Bronchial epithelial cell (primary cell): ENCODE data around the gene RELA. TPM values are rescaled to one million over a fixed set of nuclear protein-coding genes. Genes with fewer than 3 reads are reported as not detected.

Source experiments
- DNase-seq: peaks from one replicate; pipeline ENCODE4 v3.0.0-alpha.2; 2010; ENCODE audit warnings: low read depth
- FAIRE-seq: peaks from 2 replicates; lab custom pipeline; 2011; peaks lifted over from hg19 to GRCh38; lab: Jason Lieb, UNC
- H3K27me3 ChIP-seq: 2 replicates; pipeline ENCODE4 v1.5.1; 2011; ENCODE audit warnings: low read length; ENCODE audit not compliant: control insufficient read depth, insufficient read depth
- H3K36me3 ChIP-seq: 2 replicates; pipeline ENCODE4 v1.5.1; 2011; ENCODE audit warnings: low read length; ENCODE audit not compliant: control insufficient read depth, insufficient read depth
- H3K4me3 ChIP-seq: 2 replicates; pipeline ENCODE4 v1.5.1; 2011; ENCODE audit warnings: mild to moderate bottlenecking, low read depth, low read length, control low read depth
- total RNA-seq: library from RNA; depleted of rRNA; stranded (reverse); fragments of >200 nt; gene quantifications from 2 replicates; pipeline ENCODE4 v1.2.1, GENCODE V29; 2014
- TF ChIP-seq, protein P1 (sequence below): IDR thresholded peaks from 2 replicates; pipeline ENCODE4 v1.5.1; 2011; ENCODE audit warnings: mild to moderate bottlenecking, moderate library complexity, low read length, control low read depth, inconsistent platforms; ENCODE audit not compliant: insufficient read depth, severe bottlenecking

RELA gene
- total RNA-seq, 1 donor from 2014 or later: 9.5 TPM

DNA sequence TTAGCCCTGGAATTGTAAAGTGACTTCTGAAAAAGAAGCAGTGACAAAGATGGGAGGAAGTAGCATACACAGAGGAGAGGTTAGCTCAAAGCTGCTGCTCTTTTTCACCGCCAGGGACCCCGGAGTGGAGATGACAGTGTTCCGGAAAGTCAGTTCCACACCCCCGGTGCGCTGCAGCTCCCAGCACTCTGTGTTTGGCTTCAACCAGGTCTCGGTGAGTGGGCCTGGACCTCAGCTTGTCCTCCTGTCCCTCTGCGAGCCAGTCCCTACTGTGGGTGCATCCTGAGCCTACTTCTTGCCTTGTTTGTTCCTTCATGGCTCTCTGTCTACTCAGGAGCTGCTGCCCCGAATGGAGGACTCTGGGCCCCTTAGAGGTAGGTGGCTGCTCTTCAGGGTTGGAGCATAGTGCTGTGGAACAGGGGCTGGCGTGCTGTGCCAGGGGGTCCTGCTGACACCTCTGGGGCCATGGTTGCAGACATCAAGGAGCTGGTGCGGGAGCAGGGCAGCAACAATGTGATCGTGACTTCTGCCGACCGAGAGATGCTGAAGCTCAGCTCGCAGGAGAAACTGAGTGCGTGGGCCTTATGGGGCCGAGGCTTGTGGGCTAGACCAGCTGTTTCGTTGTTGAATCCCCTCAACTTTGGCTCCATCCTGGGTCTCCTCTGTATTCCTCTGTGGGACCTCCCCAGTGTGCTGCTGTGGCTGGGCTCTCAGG lies 45.4 kb downstream of the RELA start:
- Histone ChIP-seq H3K36me3 (peaks cover 34% of the 10 kb centered on the region), H3K4me3 (no peak overlapping the region), H3K27me3 (no peaks in the 10 kb centered on the region)
- TF ChIP-seq, protein P1, sequence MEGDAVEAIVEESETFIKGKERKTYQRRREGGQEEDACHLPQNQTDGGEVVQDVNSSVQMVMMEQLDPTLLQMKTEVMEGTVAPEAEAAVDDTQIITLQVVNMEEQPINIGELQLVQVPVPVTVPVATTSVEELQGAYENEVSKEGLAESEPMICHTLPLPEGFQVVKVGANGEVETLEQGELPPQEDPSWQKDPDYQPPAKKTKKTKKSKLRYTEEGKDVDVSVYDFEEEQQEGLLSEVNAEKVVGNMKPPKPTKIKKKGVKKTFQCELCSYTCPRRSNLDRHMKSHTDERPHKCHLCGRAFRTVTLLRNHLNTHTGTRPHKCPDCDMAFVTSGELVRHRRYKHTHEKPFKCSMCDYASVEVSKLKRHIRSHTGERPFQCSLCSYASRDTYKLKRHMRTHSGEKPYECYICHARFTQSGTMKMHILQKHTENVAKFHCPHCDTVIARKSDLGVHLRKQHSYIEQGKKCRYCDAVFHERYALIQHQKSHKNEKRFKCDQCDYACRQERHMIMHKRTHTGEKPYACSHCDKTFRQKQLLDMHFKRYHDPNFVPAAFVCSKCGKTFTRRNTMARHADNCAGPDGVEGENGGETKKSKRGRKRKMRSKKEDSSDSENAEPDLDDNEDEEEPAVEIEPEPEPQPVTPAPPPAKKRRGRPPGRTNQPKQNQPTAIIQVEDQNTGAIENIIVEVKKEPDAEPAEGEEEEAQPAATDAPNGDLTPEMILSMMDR: no peak
- DNase-seq (no peak), FAIRE-seq (no peak)

DNA sequence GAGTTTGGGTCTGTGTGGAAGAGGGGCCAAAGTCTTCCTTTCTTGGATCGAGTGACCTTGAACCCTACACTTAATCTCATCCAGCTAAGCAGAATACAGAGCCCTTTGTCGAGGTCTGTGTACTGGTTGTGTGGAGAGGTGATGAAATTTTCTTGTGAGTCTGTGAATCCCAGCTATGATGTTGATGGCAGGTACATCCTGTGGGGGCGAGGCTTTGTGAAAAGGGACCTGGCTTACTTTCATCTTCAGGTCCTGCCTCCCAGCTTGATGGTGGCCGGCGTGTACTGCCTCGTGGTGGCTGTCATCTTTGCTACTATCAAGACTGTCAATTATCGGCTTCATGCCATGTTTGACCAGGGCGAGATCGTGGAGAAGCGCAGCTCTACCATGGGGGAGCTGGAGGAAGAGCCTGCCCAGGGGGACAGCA lies 46.1 kb downstream of the RELA start:
- DNase-seq (no peak), FAIRE-seq (no peak)
- H3K27me3 ChIP-seq: no peaks in the 10 kb centered on the region
- TF ChIP-seq, protein P1: no peak
- H3K4me3 ChIP-seq: peak overlapping the region; percentile 88
- peaks cover 31% of the 10 kb centered on the region for H3K36me3 ChIP-seq

DNA sequence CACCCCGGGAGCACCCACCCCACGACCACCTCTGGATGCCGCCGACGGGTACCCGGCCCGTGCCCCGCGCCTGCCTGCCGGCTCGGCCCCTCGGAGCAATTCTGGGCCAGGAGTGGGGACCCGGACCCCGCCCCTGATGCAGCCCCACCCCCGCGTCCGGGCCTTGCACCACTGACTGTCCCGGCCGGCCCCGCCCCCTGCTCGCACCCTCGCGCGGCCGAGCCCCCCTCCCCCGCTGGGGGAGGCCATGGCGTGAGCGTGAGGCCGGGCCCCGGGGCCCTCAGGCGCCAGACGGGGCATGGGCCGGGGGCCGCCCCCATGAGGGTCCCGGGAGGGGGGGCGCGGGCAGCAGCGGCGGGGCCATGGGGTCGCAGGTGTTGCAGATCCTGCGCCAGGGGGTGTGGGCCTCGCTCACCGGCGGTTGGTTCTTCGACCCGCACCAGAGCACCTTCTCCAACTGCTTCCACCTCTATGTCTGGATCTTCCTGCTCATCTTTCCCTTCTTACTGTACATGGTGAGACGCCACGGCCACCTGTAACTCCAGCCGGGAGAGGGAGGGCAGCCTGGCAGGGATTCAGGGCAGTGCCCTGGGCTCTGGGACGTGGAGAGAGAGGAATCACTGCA lies 46.7 kb downstream of the RELA start:
- FAIRE-seq: no peak
- DNase-seq: no peak
- TF ChIP-seq, protein P1: no peak
- H3K36me3 ChIP-seq: peaks cover 29% of the 10 kb centered on the region
- H3K4me3 ChIP-seq: peak overlapping the region; percentile 88
- no peaks in the 10 kb centered on the region for H3K27me3 ChIP-seq

DNA sequence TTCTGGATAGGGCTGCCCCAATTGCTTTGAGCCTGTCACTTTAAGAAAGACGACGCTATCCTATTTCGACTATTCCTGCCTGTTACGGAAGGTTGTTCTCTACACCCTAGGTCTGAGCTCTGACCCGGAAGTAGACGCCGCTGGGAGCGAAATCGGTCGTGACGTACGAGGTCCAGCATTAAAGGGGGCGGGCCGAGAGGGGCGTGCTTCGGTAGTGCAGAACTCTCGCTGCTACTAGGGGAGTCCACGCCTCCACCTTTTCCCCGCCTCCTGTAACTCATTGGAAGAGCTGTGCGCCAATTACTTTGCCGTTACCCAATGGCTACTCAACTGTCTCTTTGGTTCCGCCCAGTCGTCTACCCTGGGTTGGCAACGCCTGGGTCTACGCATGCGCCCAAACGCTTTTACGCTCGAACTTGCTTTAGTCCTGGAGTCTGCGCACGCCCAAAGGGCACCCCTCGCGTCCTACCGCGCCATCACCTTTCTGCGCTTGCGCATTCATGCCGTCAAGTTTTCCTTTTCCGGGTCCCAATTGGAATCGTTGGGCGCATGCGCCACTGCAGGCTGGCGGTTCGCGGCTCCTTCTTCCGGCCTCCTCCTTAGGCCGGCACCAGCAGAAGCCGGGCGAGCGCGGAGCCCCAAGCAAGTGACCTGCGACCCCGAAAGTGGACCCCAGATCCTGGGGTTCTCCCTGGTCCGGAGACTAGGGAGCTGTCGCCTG lies 47.3 kb downstream of the RELA start, which contains the start of gene PCNX3:
Gene PCNX3 (plus strand): TSS at position 548 of the 721 bp plus-strand sequence. CDS start 536 bp downstream, outside the sequence.
- TF ChIP-seq, protein P1: no peak
- no peaks in the 10 kb centered on the region for H3K27me3 ChIP-seq
- H3K36me3 ChIP-seq: peaks cover 28% of the 10 kb centered on the region
- DNase-seq (peak; percentile 100), FAIRE-seq (peak; percentile 99)
- H3K4me3 ChIP-seq: peak within 1 kb of the TSS; percentile 88

DNA sequence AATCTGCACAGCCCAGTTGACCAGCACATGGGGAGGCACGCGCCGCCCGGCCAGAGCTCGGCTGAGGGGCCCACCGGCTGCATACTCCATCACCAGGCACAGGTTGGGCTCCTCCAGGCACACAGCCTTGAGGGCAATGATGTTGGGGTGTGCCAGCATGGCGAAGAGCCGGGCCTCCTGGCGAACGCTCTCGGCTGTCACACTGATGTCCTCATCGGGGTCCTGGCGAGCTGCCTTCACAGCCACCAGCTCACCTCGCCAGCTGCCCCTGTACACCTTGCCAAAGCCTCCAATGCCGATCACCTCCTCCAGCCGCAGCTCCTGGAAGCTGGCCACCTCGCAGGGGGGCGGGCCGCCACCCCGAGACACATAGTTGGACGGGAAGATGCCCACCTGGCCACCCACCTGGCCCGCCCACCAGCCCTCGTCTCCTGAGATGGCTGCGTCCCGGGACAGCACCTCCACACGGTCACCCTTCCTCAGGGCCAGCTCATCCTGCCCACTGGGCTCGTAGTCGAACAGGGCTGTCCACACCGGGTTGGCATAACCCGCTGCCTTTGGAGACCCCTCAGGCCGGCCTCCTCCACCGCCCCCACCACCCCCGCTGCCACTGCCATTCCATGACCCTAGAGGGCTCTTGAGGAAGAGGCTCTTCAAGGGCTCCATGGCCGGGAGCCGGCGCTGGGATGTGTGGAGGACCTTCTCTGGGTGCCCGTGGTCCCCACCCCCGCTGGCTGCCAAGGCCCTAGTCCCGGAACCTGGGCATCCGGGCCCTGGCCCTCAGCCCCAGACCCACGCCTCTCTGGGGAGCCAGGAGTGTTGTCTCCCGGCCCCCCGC lies 49.4 kb downstream of the RELA start:
- FAIRE-seq: no peak
- Histone ChIP-seq H3K4me3 (peak overlapping the region; percentile 55), H3K27me3 (no peaks in the 10 kb centered on the region), H3K36me3 (peaks cover 12% of the 10 kb centered on the region)
- TF ChIP-seq, protein P1: no peak
- no peak for DNase-seq
